IMR-90 (cell line): ENCODE results near the gene YAF2. TPM values are rescaled to one million over a fixed set of nuclear protein-coding genes. Genes with fewer than 3 reads are reported as not detected.

Experiments used
- ATAC-seq: fragments of 200-7000 bp; cut with Tn5 transposase; 2 replicates; pipeline ENCODE4 v1.9.1; 2020; ENCODE audit warnings: low read depth, mild to moderate bottlenecking, moderate library complexity
- BruUV-seq: library from RNA; stranded (reverse); fragments of 400-500 nt; replicated peaks from 2 replicates; lab custom pipeline; 2021; lab: Mats Ljungman, UMichigan
- CTCF ChIA-PET: fragments of 300-600 bp; formaldehyde crosslinking; extraction: SDS; loops from one replicate; lab custom pipeline; 2021; ENCODE audit warnings: antibody characterized with exemption; lab: Yijun Ruan, JAX
- POLR2A ChIA-PET: fragments of 300-600 bp; sonication (Branson Sonifier 250); formaldehyde crosslinking; loops from one replicate; lab custom pipeline; 2022; ENCODE audit warnings: antibody characterized with exemption; ENCODE audit not compliant: unreplicated experiment; lab: Charles Lee
- DNase-seq: peaks from one replicate; pipeline ENCODE4 v3.0.0; 2013
- H2AFZ ChIP-seq: replicated peaks from 2 replicates; pipeline ENCODE3; 2013; ENCODE audit warnings: low read length, mild to moderate bottlenecking; ENCODE audit not compliant: poor library complexity
- H2AK5ac ChIP-seq: 2 replicates; pipeline ENCODE4 v1.6.1; 2013; ENCODE audit warnings: low read depth, low read length, inconsistent platforms
- H2AK9ac ChIP-seq: replicated peaks from 2 replicates; pipeline ENCODE3; 2013; ENCODE audit warnings: mild to moderate bottlenecking, low read depth, low read length, moderate library complexity; ENCODE audit not compliant: poor library complexity
- H2BK120ac ChIP-seq: 2 replicates; pipeline ENCODE4 v1.6.1; 2013; ENCODE audit warnings: low read depth, low read length, inconsistent platforms
- H2BK15ac ChIP-seq: 3 replicates; pipeline ENCODE4 v1.6.1; 2013; ENCODE audit warnings: low read depth, low read length, inconsistent platforms
- H2BK20ac ChIP-seq: 2 replicates; pipeline ENCODE4 v1.6.1; 2013; ENCODE audit warnings: low read depth, mild to moderate bottlenecking, inconsistent platforms, low read length, moderate library complexity
- H2BK5ac ChIP-seq: 2 replicates; pipeline ENCODE4 v1.6.1; 2013; ENCODE audit warnings: mild to moderate bottlenecking, low read depth, low read length, inconsistent platforms; ENCODE audit not compliant: poor library complexity, severe bottlenecking
- H3K14ac ChIP-seq: replicated peaks from 2 replicates; pipeline ENCODE4 v1.6.1; 2013; ENCODE audit warnings: low read depth, low read length, inconsistent platforms
- H3K18ac ChIP-seq: 2 replicates; pipeline ENCODE4 v1.6.1; 2013; ENCODE audit warnings: low read depth, low read length, control low read depth
- H3K23ac ChIP-seq: 2 replicates; pipeline ENCODE4 v1.6.1; 2013; ENCODE audit warnings: low read depth, low read length, inconsistent platforms
- H3K27ac ChIP-seq: 2 replicates; pipeline ENCODE4 v1.5.1; 2013; ENCODE audit warnings: mild to moderate bottlenecking, control low read depth, low read length; ENCODE audit not compliant: insufficient read depth
- H3K27me3 ChIP-seq: 2 replicates; pipeline ENCODE4 v1.6.1; 2013; ENCODE audit warnings: low read length; ENCODE audit not compliant: control insufficient read depth, insufficient read depth
- H3K36me3 ChIP-seq: 2 replicates; pipeline ENCODE4 v1.6.1; 2013; ENCODE audit warnings: low read length, mixed read lengths; ENCODE audit not compliant: control insufficient read depth, insufficient read depth
- H3K4ac ChIP-seq: 2 replicates; pipeline ENCODE4 v1.6.1; 2013; ENCODE audit warnings: low read depth, low read length, inconsistent platforms
- H3K4me1 ChIP-seq: 2 replicates; pipeline ENCODE4 v1.6.1; 2013; ENCODE audit warnings: low read length, mixed read lengths; ENCODE audit not compliant: control insufficient read depth, insufficient read depth
- H3K4me2 ChIP-seq: 2 replicates; pipeline ENCODE4 v1.6.1; 2013; ENCODE audit warnings: low read depth, mild to moderate bottlenecking, control low read depth, low read length, moderate library complexity
- H3K4me3 ChIP-seq: 2 replicates; pipeline ENCODE4 v1.5.1; 2013; ENCODE audit warnings: low read depth, mild to moderate bottlenecking, control low read depth, low read length, moderate library complexity; ENCODE audit not compliant: insufficient read depth
- H3K56ac ChIP-seq: 2 replicates; pipeline ENCODE4 v1.6.1; 2013; ENCODE audit warnings: low read length, inconsistent platforms; ENCODE audit not compliant: insufficient read depth; ENCODE audit errors: extremely low read depth
- H3K79me1 ChIP-seq, 2 experiments: 2 replicates each; pipeline ENCODE4 v1.6.1; 2013; ENCODE audit warnings: low read length in 2 of 2, inconsistent platforms in 1 of 2, low read depth in 1 of 2
- H3K9ac ChIP-seq: 2 replicates; pipeline ENCODE4 v1.6.1; 2013; ENCODE audit warnings: low read depth, low read length, control low read depth
- H3K9me1 ChIP-seq: 2 replicates; pipeline ENCODE4 v1.6.1; 2013; ENCODE audit warnings: low read length, inconsistent platforms; ENCODE audit not compliant: insufficient read depth
- H3K9me3 ChIP-seq: 2 replicates; pipeline ENCODE4 v1.6.1; 2013; ENCODE audit warnings: low read length; ENCODE audit not compliant: control insufficient read depth, insufficient read depth
- H4K20me1 ChIP-seq: 2 replicates; pipeline ENCODE4 v1.6.1; 2013; ENCODE audit warnings: low read length, inconsistent platforms; ENCODE audit not compliant: insufficient read depth
- H4K5ac ChIP-seq: 2 replicates; pipeline ENCODE4 v1.6.1; 2013; ENCODE audit warnings: mild to moderate bottlenecking, low read depth, low read length, control low read depth
- H4K8ac ChIP-seq, 2 experiments: 2 replicates each; pipeline ENCODE4 v1.6.1; 2013; ENCODE audit warnings: low read depth in 2 of 2, low read length in 2 of 2, control low read depth in 1 of 2, inconsistent platforms in 1 of 2
- H4K91ac ChIP-seq: 2 replicates; pipeline ENCODE4 v1.6.1; 2013; ENCODE audit warnings: low read depth, low read length, inconsistent platforms; ENCODE audit not compliant: insufficient read depth
- BHLHE40 ChIP-seq: fragments of 150-350 bp; IDR thresholded peaks from 2 replicates; pipeline ENCODE4 v1.6.1; 2016; ENCODE audit warnings: mild to moderate bottlenecking, low read depth, low read length
- CEBPB ChIP-seq: IDR thresholded peaks from 2 replicates; pipeline ENCODE4 v1.6.1; 2012; ENCODE audit warnings: low read depth, low read length, improper control_type of control experiment
- CHD1 ChIP-seq: IDR thresholded peaks from 2 replicates; pipeline ENCODE4 v1.6.1; 2012; ENCODE audit warnings: low read depth, low read length, improper control_type of control experiment
- FOS ChIP-seq: fragments of 150-350 bp; IDR thresholded peaks from 2 replicates; pipeline ENCODE4 v1.6.1; 2016; ENCODE audit warnings: low read depth, low read length
- MAFK ChIP-seq: IDR thresholded peaks from 2 replicates; pipeline ENCODE4 v1.6.1; 2012; ENCODE audit warnings: low read depth, low read length, improper control_type of control experiment
- MAZ ChIP-seq: IDR thresholded peaks from 2 replicates; pipeline ENCODE4 v1.6.1; 2012; ENCODE audit warnings: low read depth, mild to moderate bottlenecking, low read length, improper control_type of control experiment, moderate library complexity, borderline replicate concordance
- MXI1 ChIP-seq: IDR thresholded peaks from 2 replicates; pipeline ENCODE4 v1.6.1; 2012; ENCODE audit warnings: low read depth, mild to moderate bottlenecking, low read length, moderate library complexity, borderline replicate concordance
- NFE2L2 ChIP-seq: fragments of 150-350 bp; IDR thresholded peaks from 2 replicates; pipeline ENCODE4 v1.6.1; 2016; ENCODE audit warnings: low read depth, mild to moderate bottlenecking, low read length
- POLR2A ChIP-seq: IDR thresholded peaks from 2 replicates; pipeline ENCODE4 v1.6.1; 2012; ENCODE audit warnings: mild to moderate bottlenecking, low read depth, low read length
- RAD21 ChIP-seq: IDR thresholded peaks from 2 replicates; pipeline ENCODE4 v1.6.1; 2012; ENCODE audit warnings: low read length, improper control_type of control experiment
- RCOR1 ChIP-seq: IDR thresholded peaks from 2 replicates; pipeline ENCODE4 v1.6.1; 2012; ENCODE audit warnings: mild to moderate bottlenecking, low read length, improper control_type of control experiment; ENCODE audit not compliant: insufficient replicate concordance
- RFX5 ChIP-seq: IDR thresholded peaks from 2 replicates; pipeline ENCODE4 v1.8.0; 2012; ENCODE audit warnings: low read depth, mild to moderate bottlenecking, low read length, moderate library complexity
- SMC3 ChIP-seq: fragments of 150-350 bp; IDR thresholded peaks from 2 replicates; pipeline ENCODE4 v1.6.1; 2016; ENCODE audit warnings: low read depth, mild to moderate bottlenecking, antibody characterized with exemption, low read length, moderate library complexity
- dilution Hi-C: fragments of 300-500 bp; cut with HindIII; formaldehyde crosslinking; loops from one replicate; pipeline ENCODE4 v1.14.3; 2018; ENCODE audit warnings: low sequenced_read_pairs; ENCODE audit not compliant: unreplicated experiment
- in situ Hi-C: fragments of 300-500 bp; cut with MboI; formaldehyde crosslinking; loops from 3 replicates; pipeline ENCODE4 v1.14.3; 2019; ENCODE audit warnings: low sequenced_read_pairs, inconsistent platforms, mixed read lengths
- intact Hi-C: fragments of 100-400 bp; cut with micrococcal nuclease; formaldehyde crosslinking; loops from 2 replicates; pipeline ENCODE4 v1.10.0; 2022
- polyA plus RNA-seq, 3 experiments: library from polyadenylated mRNA; depleted of rRNA; stranded (reverse); fragments of >200 nt; gene quantifications; 2 replicates each; pipeline ENCODE4 v1.2.3, GENCODE V29; 2012; ENCODE audit warnings: low replicate concordance in 1 of 3
- total RNA-seq: library from RNA; depleted of rRNA; stranded (reverse); fragments of >200 nt; gene quantifications from 2 replicates; pipeline ENCODE4 v1.2.3, GENCODE V29; 2012
- TF ChIP-seq, protein P1 (sequence below): fragments of 150-350 bp; IDR thresholded peaks from 2 replicates; pipeline ENCODE4 v1.6.1; 2016; ENCODE audit warnings: low read depth, mild to moderate bottlenecking, low read length, moderate library complexity, borderline replicate concordance
- TF ChIP-seq, protein P2 (sequence below): fragments of 150-350 bp; IDR thresholded peaks from 2 replicates; pipeline ENCODE4 v1.6.1; 2017; ENCODE audit warnings: mild to moderate bottlenecking, antibody characterized with exemption, low read length, low read depth
- TF ChIP-seq, protein P3 (sequence below): conservative IDR thresholded peaks from 2 replicates; pipeline ENCODE4 v1.5.1; 2012; ENCODE audit warnings: mild to moderate bottlenecking, low read depth, low read length, improper control_type of control experiment

Gene YAF2
- total and polyA plus RNA-seq, 2 of the 4 experiments (the other 2 are of a cell fraction), result 7.9 to 14.2 TPM

DNA sequence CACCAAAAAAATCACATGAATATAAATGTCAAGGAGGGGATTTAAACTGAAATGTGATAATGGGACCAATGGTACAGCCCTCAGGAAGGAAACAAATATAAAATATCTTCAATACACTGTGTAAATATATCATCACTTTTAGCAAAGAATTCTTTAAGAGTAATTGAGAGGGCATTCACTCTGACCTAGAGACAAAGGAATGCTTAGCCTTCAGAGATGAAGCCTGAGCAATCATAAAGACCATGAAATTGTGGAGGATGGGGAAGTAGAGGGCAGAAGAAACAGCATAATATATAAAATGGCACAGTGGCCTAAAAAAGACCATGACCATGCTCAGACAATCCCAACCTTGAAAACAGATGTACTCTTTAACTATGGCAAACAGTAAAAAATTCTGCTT lies 20.4 kb downstream of the YAF2 start:
- peak; percentile 39 for DNase-seq
- Histone ChIP-seq H3K4ac (no peak overlapping the region), H3K18ac (no peak overlapping the region), H3K9me3 (no peaks in the 10 kb centered on the region), H3K27me3 (no peaks in the 10 kb centered on the region), H4K5ac (no peak overlapping the region), H3K23ac (no peak overlapping the region), H2BK15ac (no peak overlapping the region), H4K20me1 (peaks cover 12% of the 10 kb centered on the region), H3K9ac (no peak overlapping the region), H3K4me3 (no peak overlapping the region), H3K27ac (no peak overlapping the region), H4K8ac (no peak overlapping the region), H2AK5ac (no peak overlapping the region), H2BK120ac (no peak overlapping the region), H3K56ac (0 out of 2 replicates have a peak overlapping the region, but pooled peaks have one; percentile 9), H3K9me1 (peaks cover 7% of the 10 kb centered on the region), H2BK5ac (peak overlapping the region; percentile 85), H3K4me2 (peak overlapping the region; percentile 57; the same call in 1 of the 2 replicates), H3K14ac (no peak overlapping the region), H2BK20ac (no peak overlapping the region), H3K4me1 (peaks cover 10% of the 10 kb centered on the region), H4K91ac (no peak overlapping the region), H3K36me3 (no peaks in the 10 kb centered on the region), H2AFZ (no peak overlapping the region), H3K79me1 (peaks cover 17 to 49% of the 10 kb centered on the region in 2 experiments), H2AK9ac (no peak overlapping the region)
- no peak for TF ChIP-seq RAD21
- no peak for TF ChIP-seq BHLHE40
- no peak for TF ChIP-seq POLR2A
- TF ChIP-seq, protein P1, sequence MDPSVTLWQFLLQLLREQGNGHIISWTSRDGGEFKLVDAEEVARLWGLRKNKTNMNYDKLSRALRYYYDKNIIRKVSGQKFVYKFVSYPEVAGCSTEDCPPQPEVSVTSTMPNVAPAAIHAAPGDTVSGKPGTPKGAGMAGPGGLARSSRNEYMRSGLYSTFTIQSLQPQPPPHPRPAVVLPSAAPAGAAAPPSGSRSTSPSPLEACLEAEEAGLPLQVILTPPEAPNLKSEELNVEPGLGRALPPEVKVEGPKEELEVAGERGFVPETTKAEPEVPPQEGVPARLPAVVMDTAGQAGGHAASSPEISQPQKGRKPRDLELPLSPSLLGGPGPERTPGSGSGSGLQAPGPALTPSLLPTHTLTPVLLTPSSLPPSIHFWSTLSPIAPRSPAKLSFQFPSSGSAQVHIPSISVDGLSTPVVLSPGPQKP, result no peak
- TF ChIP-seq NFE2L2, result no peak
- TF ChIP-seq, protein P2, sequence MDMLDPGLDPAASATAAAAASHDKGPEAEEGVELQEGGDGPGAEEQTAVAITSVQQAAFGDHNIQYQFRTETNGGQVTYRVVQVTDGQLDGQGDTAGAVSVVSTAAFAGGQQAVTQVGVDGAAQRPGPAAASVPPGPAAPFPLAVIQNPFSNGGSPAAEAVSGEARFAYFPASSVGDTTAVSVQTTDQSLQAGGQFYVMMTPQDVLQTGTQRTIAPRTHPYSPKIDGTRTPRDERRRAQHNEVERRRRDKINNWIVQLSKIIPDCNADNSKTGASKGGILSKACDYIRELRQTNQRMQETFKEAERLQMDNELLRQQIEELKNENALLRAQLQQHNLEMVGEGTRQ, result no peak
- no peak for TF ChIP-seq SMC3
- TF ChIP-seq CHD1, result no peak
- TF ChIP-seq CEBPB, result no peak
- no peak for TF ChIP-seq MAZ
- no peak for TF ChIP-seq RCOR1
- TF ChIP-seq RFX5, result no peak
- no peak for TF ChIP-seq MXI1
- TF ChIP-seq, protein P3, sequence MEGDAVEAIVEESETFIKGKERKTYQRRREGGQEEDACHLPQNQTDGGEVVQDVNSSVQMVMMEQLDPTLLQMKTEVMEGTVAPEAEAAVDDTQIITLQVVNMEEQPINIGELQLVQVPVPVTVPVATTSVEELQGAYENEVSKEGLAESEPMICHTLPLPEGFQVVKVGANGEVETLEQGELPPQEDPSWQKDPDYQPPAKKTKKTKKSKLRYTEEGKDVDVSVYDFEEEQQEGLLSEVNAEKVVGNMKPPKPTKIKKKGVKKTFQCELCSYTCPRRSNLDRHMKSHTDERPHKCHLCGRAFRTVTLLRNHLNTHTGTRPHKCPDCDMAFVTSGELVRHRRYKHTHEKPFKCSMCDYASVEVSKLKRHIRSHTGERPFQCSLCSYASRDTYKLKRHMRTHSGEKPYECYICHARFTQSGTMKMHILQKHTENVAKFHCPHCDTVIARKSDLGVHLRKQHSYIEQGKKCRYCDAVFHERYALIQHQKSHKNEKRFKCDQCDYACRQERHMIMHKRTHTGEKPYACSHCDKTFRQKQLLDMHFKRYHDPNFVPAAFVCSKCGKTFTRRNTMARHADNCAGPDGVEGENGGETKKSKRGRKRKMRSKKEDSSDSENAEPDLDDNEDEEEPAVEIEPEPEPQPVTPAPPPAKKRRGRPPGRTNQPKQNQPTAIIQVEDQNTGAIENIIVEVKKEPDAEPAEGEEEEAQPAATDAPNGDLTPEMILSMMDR, result no peak
- TF ChIP-seq MAFK, result no peak
- TF ChIP-seq FOS, result no peak
- BruUV-seq, result no TSS peak
- in situ Hi-C loops (no loop called here), dilution Hi-C loops (no loop called here), intact Hi-C loops (no loop called here)
- peak; percentile 85 for ATAC-seq
- POLR2A ChIA-PET, result no interaction called here
- CTCF ChIA-PET, result no interaction called here
